Skeletal muscle satellite cell (primary cell): Measurements from ENCODE around the gene CACNB2.
"Not testable (repeated sequence)": the region's sequence is repeated elsewhere in the genome, so short reads cannot be mapped to it uniquely, and the experiment has no call there.

Source experiments
- H3K27me3 ChIP-seq: 2 replicates; pipeline ENCODE4 v1.7.0; 2013; ENCODE audit warnings: low read length; ENCODE audit not compliant: control insufficient read depth, insufficient read depth
- H3K36me3 ChIP-seq: 2 replicates; pipeline ENCODE4 v1.7.0; 2013; ENCODE audit warnings: mild to moderate bottlenecking, control low read depth, low read length; ENCODE audit not compliant: insufficient read depth
- H3K4me1 ChIP-seq: 2 replicates; pipeline ENCODE4 v1.7.0; 2013; ENCODE audit warnings: low read length; ENCODE audit not compliant: control insufficient read depth, insufficient read depth
- H3K4me2 ChIP-seq: 2 replicates; pipeline ENCODE4 v1.7.0; 2013; ENCODE audit warnings: mild to moderate bottlenecking, low read length
- H3K4me3 ChIP-seq: 2 replicates; pipeline ENCODE4 v1.7.0; 2013; ENCODE audit warnings: low read length
- H3K9ac ChIP-seq: 2 replicates; pipeline ENCODE4 v1.7.0; 2013; ENCODE audit warnings: mild to moderate bottlenecking, low read depth, low read length, moderate library complexity
- H3K9me3 ChIP-seq: replicated peaks from 2 replicates; pipeline ENCODE4 v1.7.0; 2013; ENCODE audit warnings: mild to moderate bottlenecking, control low read depth, low read length

The CACNB2 gene

DNA sequence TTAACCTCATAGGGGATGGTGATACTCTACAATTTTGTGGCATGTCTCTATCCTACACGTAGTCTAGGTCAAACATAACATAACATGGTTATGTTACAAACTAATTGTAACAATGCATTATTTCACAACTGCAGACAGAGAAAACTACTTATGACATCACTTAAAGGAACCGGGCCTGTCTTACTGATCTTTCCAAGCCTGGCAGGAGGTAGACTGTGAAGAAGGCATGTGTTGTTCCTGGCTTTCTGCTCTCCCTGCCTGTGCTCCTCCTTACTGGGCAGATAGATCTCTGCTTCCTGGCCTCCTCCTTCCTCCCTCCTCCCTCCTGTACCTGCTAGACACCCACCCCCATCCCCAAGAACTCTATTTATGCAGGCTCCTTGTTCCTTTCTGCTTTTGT lies 5.4 kb downstream of the CACNB2 start:
- no peaks in the 10 kb centered on the region for H3K36me3 ChIP-seq
- H3K4me2 ChIP-seq = no peak overlapping the region
- peaks cover 43% of the 10 kb centered on the region for H3K27me3 ChIP-seq
- no peak overlapping the region for H3K9ac ChIP-seq
- H3K4me1 ChIP-seq = no peaks in the 10 kb centered on the region
- H3K4me3 ChIP-seq = no peak overlapping the region
- no peaks in the 10 kb centered on the region for H3K9me3 ChIP-seq

DNA sequence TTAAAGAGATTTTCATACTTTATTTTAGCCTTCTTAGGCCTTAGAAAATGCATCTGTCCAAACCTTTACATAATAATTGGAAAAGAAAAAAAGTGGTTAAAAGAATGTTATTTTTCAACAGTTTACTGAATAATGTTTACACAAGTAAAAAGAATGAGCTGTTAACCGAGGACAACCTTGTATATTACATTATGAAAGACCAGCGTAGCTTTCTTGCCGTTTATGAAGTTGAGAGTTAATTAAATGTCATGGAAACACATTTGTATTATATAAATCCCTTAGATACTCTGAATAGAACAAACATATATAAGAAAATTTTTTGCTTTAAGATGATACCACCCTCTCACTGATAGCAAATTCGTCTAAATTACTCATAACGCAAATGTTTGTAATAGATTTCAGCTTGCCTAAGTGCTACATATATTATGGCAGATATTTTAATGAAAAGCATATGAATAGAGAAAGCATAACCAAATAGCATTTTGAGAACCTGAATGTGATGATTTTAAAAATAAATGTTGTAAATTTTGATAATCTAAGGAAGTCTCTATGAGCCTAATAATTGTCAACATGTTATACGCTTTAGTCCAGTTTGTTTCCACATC lies 9.1 kb downstream of the CACNB2 start:
- no peak overlapping the region for H3K4me2 ChIP-seq

GRCh38 chr10:18151356-18151890 lies 11.2 kb downstream of the CACNB2 start:
- H3K9me3 ChIP-seq = no peaks in the 10 kb centered on the region
- peaks cover 7% of the 10 kb centered on the region for H3K27me3 ChIP-seq
- no peaks in the 10 kb centered on the region for H3K36me3 ChIP-seq
- no peaks in the 10 kb centered on the region for H3K4me1 ChIP-seq
- no peak overlapping the region for H3K9ac ChIP-seq
- no peak overlapping the region for H3K4me3 ChIP-seq
- no peak overlapping the region for H3K4me2 ChIP-seq

More for the DNA sequence above, 9.1 kb downstream of the CACNB2 start:
- no peaks in the 10 kb centered on the region for H3K4me1 ChIP-seq
- H3K9me3 ChIP-seq = no peaks in the 10 kb centered on the region
- no peak overlapping the region for H3K4me3 ChIP-seq
- no peak overlapping the region for H3K9ac ChIP-seq
- H3K36me3 ChIP-seq = no peaks in the 10 kb centered on the region
- H3K27me3 ChIP-seq = peaks cover 13% of the 10 kb centered on the region

GRCh38 chr10:18153381-18153780 lies 13.2 kb downstream of the CACNB2 start:
- H3K27me3 ChIP-seq, H3K9me3 ChIP-seq, H3K36me3 ChIP-seq, H3K9ac ChIP-seq, H3K4me3 ChIP-seq, H3K4me2 ChIP-seq: not testable (repeated sequence)
- peaks cover 13% of the 10 kb centered on the region for H3K4me1 ChIP-seq

GRCh38 chr10:18155321-18155720 lies 15.1 kb downstream of the CACNB2 start:
- Histone ChIP-seq H3K9ac (no peak overlapping the region), H3K36me3 (no peaks in the 10 kb centered on the region), H3K4me1 (peaks cover 25% of the 10 kb centered on the region), H3K9me3 (no peaks in the 10 kb centered on the region), H3K27me3 (peaks cover 3% of the 10 kb centered on the region), H3K4me3 (no peak overlapping the region), H3K4me2 (no peak overlapping the region)

DNA sequence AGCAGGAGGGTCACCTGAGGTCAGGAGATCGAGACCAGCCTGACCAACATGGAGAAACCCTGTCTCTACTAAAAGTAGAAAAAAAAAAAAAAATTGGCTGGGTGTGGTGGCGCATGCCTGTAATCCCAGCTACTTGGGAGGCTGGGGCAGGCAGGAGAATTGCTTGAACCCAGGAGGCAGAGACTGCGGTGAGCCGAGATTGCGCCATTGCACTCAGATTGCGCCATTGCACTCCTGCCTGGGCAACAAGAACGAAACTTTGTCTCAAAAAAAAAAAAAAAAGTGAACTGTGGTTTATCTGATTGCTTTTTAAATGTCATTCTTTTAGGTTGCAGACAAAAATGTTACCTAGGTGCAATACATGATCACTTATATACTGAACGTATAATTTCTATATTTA lies 16.6 kb downstream of the CACNB2 start:
- H3K4me1 ChIP-seq = peaks cover 25% of the 10 kb centered on the region
- H3K36me3 ChIP-seq, H3K9ac ChIP-seq, H3K4me2 ChIP-seq, H3K4me3 ChIP-seq, H3K9me3 ChIP-seq, H3K27me3 ChIP-seq: not testable (repeated sequence)

GRCh38 chr10:18157881-18158280 lies 17.7 kb downstream of the CACNB2 start:
- Histone ChIP-seq H3K9me3 (no peaks in the 10 kb centered on the region), H3K9ac (no peak overlapping the region), H3K4me1 (peaks cover 25% of the 10 kb centered on the region), H3K4me2 (peak overlapping the region; percentile 68), H3K36me3 (no peaks in the 10 kb centered on the region), H3K27me3 (no peaks in the 10 kb centered on the region), H3K4me3 (peak overlapping the region; percentile 21)

DNA sequence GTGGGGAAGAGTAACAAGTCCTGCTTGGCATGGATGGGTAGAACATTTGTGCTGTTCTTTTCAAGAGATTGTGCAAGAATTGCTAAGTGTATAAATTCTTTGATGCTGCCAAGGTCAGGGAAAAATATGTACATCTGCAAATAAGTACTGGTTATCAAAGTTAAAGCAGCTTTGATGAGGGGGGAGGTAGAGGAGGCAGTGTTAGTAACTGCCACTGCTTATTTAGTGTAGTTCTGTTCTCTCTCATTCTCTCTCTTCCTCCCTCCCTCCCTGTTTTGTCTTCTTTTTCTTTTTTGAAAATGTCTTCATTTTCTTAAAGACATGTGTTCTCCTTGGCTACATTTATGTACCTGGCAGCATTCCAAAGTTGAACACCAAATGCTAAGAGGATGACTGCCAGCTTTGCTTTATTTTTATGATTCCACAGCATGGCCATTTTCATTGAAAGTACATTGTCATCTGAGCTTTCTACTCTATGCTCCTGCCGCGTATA lies 18.6 kb downstream of the CACNB2 start:
- Histone ChIP-seq H3K9ac (no peak overlapping the region), H3K4me1 (peaks cover 29% of the 10 kb centered on the region), H3K4me3 (peak overlapping the region; percentile 35), H3K9me3 (no peaks in the 10 kb centered on the region), H3K36me3 (no peaks in the 10 kb centered on the region), H3K27me3 (no peaks in the 10 kb centered on the region), H3K4me2 (peak overlapping the region; percentile 68)

DNA sequence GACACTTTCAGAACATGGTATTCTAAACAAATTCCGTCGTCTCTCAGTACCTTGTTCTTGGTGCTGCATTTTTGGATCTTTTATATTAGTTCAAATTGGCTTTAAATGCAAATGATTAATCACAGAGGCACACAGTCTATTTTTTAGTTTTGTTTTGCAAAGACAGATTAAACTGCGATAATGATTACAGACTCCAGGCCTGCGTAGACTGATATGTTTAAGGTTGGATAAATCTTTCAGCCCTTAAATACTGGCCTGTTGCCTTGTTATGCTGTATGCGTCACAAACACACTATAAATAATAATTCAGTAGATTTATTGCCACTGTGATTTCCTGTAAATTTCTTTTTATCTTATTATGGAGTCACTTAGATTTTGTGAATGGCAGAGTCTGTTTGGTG lies 19.3 kb downstream of the CACNB2 start:
- no peaks in the 10 kb centered on the region for H3K27me3 ChIP-seq
- no peak overlapping the region for H3K4me3 ChIP-seq
- H3K4me2 ChIP-seq = peak overlapping the region; percentile 68
- no peak overlapping the region for H3K9ac ChIP-seq
- no peaks in the 10 kb centered on the region for H3K36me3 ChIP-seq
- peaks cover 36% of the 10 kb centered on the region for H3K4me1 ChIP-seq
- no peaks in the 10 kb centered on the region for H3K9me3 ChIP-seq

DNA sequence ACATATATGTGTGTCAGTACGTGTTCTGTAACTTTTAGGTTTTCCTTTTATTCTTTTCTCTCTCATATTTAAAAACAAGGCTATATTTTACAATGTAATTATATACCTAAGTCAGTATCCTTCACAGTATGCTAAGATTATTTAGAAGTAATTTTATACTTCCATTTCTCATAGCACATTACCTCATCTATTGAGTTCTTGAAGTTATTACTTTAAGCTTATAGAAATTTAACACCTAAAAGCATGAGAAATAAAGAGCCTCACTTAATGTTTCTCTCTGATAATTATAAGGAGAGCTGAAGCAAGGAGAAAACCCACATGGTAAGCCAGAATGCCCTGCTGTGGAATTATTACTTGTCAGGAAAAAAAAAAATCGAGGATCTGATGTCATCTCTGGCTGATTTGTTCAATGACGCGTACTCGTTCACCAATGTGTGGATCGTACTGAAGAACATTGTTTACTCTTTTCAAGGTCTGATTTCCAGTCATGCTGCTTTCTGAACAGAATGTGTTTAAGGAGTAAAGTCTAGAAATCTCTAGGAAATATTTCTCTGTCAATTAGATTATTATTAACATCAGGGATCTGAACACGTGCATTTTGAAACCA lies 21.9 kb downstream of the CACNB2 start:
- Histone ChIP-seq H3K4me1 (peaks cover 44% of the 10 kb centered on the region), H3K9ac (no peak overlapping the region), H3K36me3 (no peaks in the 10 kb centered on the region), H3K4me3 (no peak overlapping the region), H3K27me3 (no peaks in the 10 kb centered on the region), H3K9me3 (no peaks in the 10 kb centered on the region), H3K4me2 (no peak overlapping the region)

DNA sequence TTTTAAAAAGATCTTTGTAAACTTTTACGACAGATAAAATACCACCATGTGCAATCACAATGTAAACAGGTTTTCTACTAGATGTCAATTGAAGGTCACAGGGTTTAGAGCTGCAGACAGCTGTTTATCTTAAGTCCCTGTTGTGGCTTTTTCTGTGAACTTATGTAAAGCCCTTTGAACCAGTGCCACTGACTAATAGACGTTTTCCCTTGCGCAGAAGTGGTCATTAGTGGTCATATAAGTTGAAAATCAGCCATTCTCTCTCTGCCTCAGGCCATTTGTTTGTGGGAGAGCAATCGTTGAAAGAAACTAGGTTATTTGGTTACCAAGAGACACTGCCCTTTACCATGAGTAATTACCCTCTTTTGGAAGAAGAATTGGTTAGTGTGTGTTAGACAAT lies 23.9 kb downstream of the CACNB2 start:
- H3K4me2 ChIP-seq = peak overlapping the region; percentile 30
- peaks cover 26% of the 10 kb centered on the region for H3K4me1 ChIP-seq
- H3K36me3 ChIP-seq = no peaks in the 10 kb centered on the region
- H3K9me3 ChIP-seq = no peaks in the 10 kb centered on the region
- H3K9ac ChIP-seq = peak overlapping the region; percentile 26
- H3K4me3 ChIP-seq = no peak overlapping the region
- H3K27me3 ChIP-seq = no peaks in the 10 kb centered on the region
